T-helper 2 cell treated with Interferon-gamma antibody and Interleukin-4, amounts not matched to agents 100 ng/mL and 5 ng/mL, for 36 hours (primary cell): ENCODE results near the gene CCDC120. TPM values are rescaled to one million over a fixed set of nuclear protein-coding genes. Genes with fewer than 3 reads are reported as not detected.

Source experiments
- intact Hi-C: fragments of 100-400 bp; cut with micrococcal nuclease; formaldehyde crosslinking; loops from one replicate; pipeline ENCODE4 v1.15.1; 2023
- total RNA-seq: library from RNA; stranded (reverse); gene quantifications from 2 replicates; pipeline ENCODE4 v1.2.3, GENCODE V29; 2022

The CCDC120 gene
- total RNA-seq, 1 donor from 2014 or later = 8.7 TPM

- intact Hi-C loops = no loop called here
Observed at GRCh38 chrX:49060914-49061313, 2.1 kb downstream of the CCDC120 start.

- intact Hi-C loops = no loop called here
Observed at GRCh38 chrX:49061490-49061889, 2.7 kb downstream of the CCDC120 start.

- intact Hi-C loops = no loop called here
Observed at GRCh38 chrX:49061916-49062315, 3.1 kb downstream of the CCDC120 start.

- intact Hi-C loops = no loop called here
Observed at GRCh38 chrX:49063715-49064114, 4.9 kb downstream of the CCDC120 start.

GRCh38 chrX:49064303-49064702 is 5.5 kb downstream of the CCDC120 start:
- intact Hi-C loops = no loop called here

- intact Hi-C loops = no loop called here
Observed at GRCh38 chrX:49064735-49065134, 5.9 kb downstream of the CCDC120 start.

- intact Hi-C loops = no loop called here
Observed at GRCh38 chrX:49066278-49066677, 7.5 kb downstream of the CCDC120 start.

- intact Hi-C loops = no loop called here
Observed at GRCh38 chrX:49066690-49067089, 7.9 kb downstream of the CCDC120 start.

GRCh38 chrX:49067285-49068120 is 8.7 kb downstream of the CCDC120 start:
- intact Hi-C loops = no loop called here

- intact Hi-C loops = no loop called here
Observed at GRCh38 chrX:49069038-49069437, 10.2 kb downstream of the CCDC120 start.

- intact Hi-C loops = loop anchor here (10.0 kb wide), 2 partner anchors 94 to 116 kb away; partner anchors contain the start of genes MAGIX and OTUD5
Observed at GRCh38 chrX:49070988-49071387, 12.2 kb downstream of the CCDC120 start.

GRCh38 chrX:49071877-49072711 is 13.3 kb downstream of the CCDC120 start:
- intact Hi-C loops = loop anchor here (10.0 kb wide), 2 partner anchors 93 to 117 kb away; partner anchors contain the start of genes MAGIX and OTUD5

GRCh38 chrX:49072712-49073095 is 13.9 kb downstream of the CCDC120 start:
- intact Hi-C loops = loop anchor here (10.0 kb wide), 2 partner anchors 92 to 118 kb away; partner anchors contain the start of genes MAGIX and OTUD5

GRCh38 chrX:49073601-49074575 is 15.1 kb downstream of the CCDC120 start, which contains the start of gene PRAF2:
Gene PRAF2 (minus strand): TSS chrX:49074002. CDS start chrX:49073987, 15 bp downstream.
- intact Hi-C loops = loop anchor here (2.0 to 10.0 kb wide), 4 partner anchors 27 to 119 kb away; partner anchors contain the start of genes MAGIX, OTUD5 and TFE3

GRCh38 chrX:49075347-49075746 is 16.5 kb downstream of the CCDC120 start:
- intact Hi-C loops = loop anchor here (2.0 to 10.0 kb wide), 4 partner anchors 25 to 121 kb away; partner anchors contain the start of genes MAGIX, OTUD5 and TFE3

- intact Hi-C loops = loop anchor here (10.0 kb wide), 2 partner anchors 87 to 123 kb away; partner anchors contain the start of genes MAGIX and OTUD5
Observed at GRCh38 chrX:49077941-49078340, 19.1 kb downstream of the CCDC120 start.

- intact Hi-C loops = loop anchor here (1.0 to 10.0 kb wide), 5 partner anchors 21 to 125 kb away; partner anchors contain the start of genes GPKOW, MAGIX, OTUD5 and TFE3
Observed at GRCh38 chrX:49079489-49080428, 21.0 kb downstream of the CCDC120 start, which contains the start of gene WDR45. Gene WDR45 (minus strand): TSS chrX:49079887. CDS start chrX:49078095, 1,792 bp downstream.

GRCh38 chrX:49082271-49082871 is 23.6 kb downstream of the CCDC120 start:
- intact Hi-C loops = no loop called here

GRCh38 chrX:49089553-49089952 is 30.8 kb downstream of the CCDC120 start:
- intact Hi-C loops = no loop called here
